Activated CD8-positive, alpha-beta memory T cell treated with anti-CD3 and anti-CD28 coated beads, Interleukin-2, amount 50 U/mL, for 4 hours (primary cell): ENCODE measurements around the gene NDRG2.
"Not testable (repeated sequence)": the region's sequence is repeated elsewhere in the genome, so short reads cannot be mapped to it uniquely, and the experiment has no call there.

Experiments
- DNase-seq: peaks from one replicate; pipeline ENCODE4 v3.0.0-alpha.2; 2020

Gene NDRG2

GRCh38 chr14:21055432-21056117 is 30.7 kb upstream of the NDRG2 start:
- no peak for DNase-seq

GRCh38 chr14:21054768-21055145 is 29.9 kb upstream of the NDRG2 start:
- no peak for DNase-seq

GRCh38 chr14:21054123-21054767 is 29.4 kb upstream of the NDRG2 start:
- no peak for DNase-seq

- no peak for DNase-seq
Measured at GRCh38 chr14:21053184-21054122, 28.6 kb upstream of the NDRG2 start.

GRCh38 chr14:21050597-21050996 is 25.7 kb upstream of the NDRG2 start:
- no peak for DNase-seq

GRCh38 chr14:21049271-21049673 is 24.4 kb upstream of the NDRG2 start:
- no peak for DNase-seq

- no peak for DNase-seq
Measured at GRCh38 chr14:21048638-21049037, 23.8 kb upstream of the NDRG2 start.

- DNase-seq: no peak
Measured at GRCh38 chr14:21047378-21047781, 22.5 kb upstream of the NDRG2 start.

GRCh38 chr14:21043974-21044618 is 19.2 kb upstream of the NDRG2 start:
- DNase-seq: no peak

- no peak for DNase-seq
Measured at GRCh38 chr14:21043387-21043973, 18.6 kb upstream of the NDRG2 start.

GRCh38 chr14:21042918-21043317 is 18.1 kb upstream of the NDRG2 start:
- DNase-seq: no peak

GRCh38 chr14:21041676-21042433 is 17.0 kb upstream of the NDRG2 start, which contains the start of gene RNASE7:
Gene RNASE7, plus strand, starts transcription at chr14:21042362. Its CDS starts 631 bp downstream, at chr14:21042993.
- no peak for DNase-seq

- DNase-seq: not testable (repeated sequence)
Measured at GRCh38 chr14:21040941-21041340, 16.1 kb upstream of the NDRG2 start.

- DNase-seq: no peak
Measured at GRCh38 chr14:21040370-21040925, 15.6 kb upstream of the NDRG2 start.

GRCh38 chr14:21039585-21040369 is 14.9 kb upstream of the NDRG2 start:
- no peak for DNase-seq

- no peak for DNase-seq
Measured at GRCh38 chr14:21038441-21039422, 13.9 kb upstream of the NDRG2 start.

- no peak for DNase-seq
Measured at GRCh38 chr14:21037156-21037555, 12.3 kb upstream of the NDRG2 start.

GRCh38 chr14:21036751-21037150 is 11.9 kb upstream of the NDRG2 start:
- no peak for DNase-seq

- DNase-seq: no peak
Measured at GRCh38 chr14:21034707-21035106, 9.8 kb upstream of the NDRG2 start, which contains the start of gene RNASE13. Gene RNASE13, minus strand, starts transcription at chr14:21034807. Its CDS starts 519 bp downstream, at chr14:21034288.
